HepG2 (cell line): ENCODE measurements around the gene COL18A1. TPM values are rescaled to one million over a fixed set of nuclear protein-coding genes. Genes with fewer than 3 reads are reported as not detected.

Experiments
- ATAC-seq: fragments of 200-7000 bp; cut with Tn5 transposase; 3 replicates; pipeline ENCODE4 v1.9.1; 2020; ENCODE audit warnings: mild to moderate bottlenecking, moderate library complexity
- BruUV-seq: library from RNA; stranded (reverse); fragments of 400-500 nt; replicated peaks from 2 replicates; lab custom pipeline; 2021; lab: Mats Ljungman, UMichigan
- CTCF ChIA-PET: fragments of 300-600 bp; formaldehyde crosslinking; extraction: SDS; loops from one replicate; lab custom pipeline; 2021; ENCODE audit warnings: low total read pairs, inconsistent platforms, low intra/inter-chr PET ratio; lab: Yijun Ruan, JAX
- POLR2A ChIA-PET: fragments of 350-600 bp; sonication (Branson Sonifier 250); formaldehyde crosslinking; loops from one replicate; lab custom pipeline; 2020; ENCODE audit warnings: antibody characterized with exemption, inconsistent platforms; lab: Yijun Ruan, JAX
- DNase-seq: peaks from one replicate; pipeline ENCODE4 v3.0.0-alpha.2; 2015; ENCODE audit warnings: low spot score
- FAIRE-seq: peaks from 3 replicates; lab custom pipeline; 2011; peaks lifted over from hg19 to GRCh38; lab: Jason Lieb, UNC
- H2AFZ ChIP-seq: one replicate; pipeline ENCODE4 v1.6.1; 2011; ENCODE audit warnings: low read length, inconsistent platforms
- H3K27ac ChIP-seq: fragments of 300-600 bp; 3 replicates; pipeline ENCODE4 v1.8.0; 2011; ENCODE audit warnings: mixed run types, mild to moderate bottlenecking, mixed read lengths, low read length, inconsistent platforms; ENCODE audit not compliant: insufficient read depth; ENCODE audit errors: extremely low read length
- H3K27me3 ChIP-seq, 2 experiments: fragments of 200-600 bp in 1 of 2; 2 replicates in 1 of 2; 3 replicates in 1 of 2; pipeline versions ENCODE4 v1.6.0 to v1.8.0; 2011; ENCODE audit warnings: low read length in 2 of 2, mild to moderate bottlenecking in 2 of 2, moderate library complexity in 2 of 2, inconsistent platforms in 1 of 2; ENCODE audit not compliant: insufficient read depth in 2 of 2, control insufficient read depth in 1 of 2
- H3K36me3 ChIP-seq, 2 experiments: fragments of 200-600 bp in 1 of 2; replicated peaks in 1 of 2; 2 replicates in 1 of 2; 3 replicates in 1 of 2; pipeline versions ENCODE4 v1.5.1 to v1.8.0; 2011; ENCODE audit warnings: low read length in 2 of 2, inconsistent platforms in 1 of 2; ENCODE audit not compliant: insufficient read depth in 2 of 2, control insufficient read depth in 1 of 2
- H3K4me1 ChIP-seq: 2 replicates; pipeline ENCODE4 v1.5.1; 2012; ENCODE audit warnings: low read length, inconsistent platforms; ENCODE audit not compliant: insufficient read depth
- H3K4me2 ChIP-seq: 2 replicates; pipeline ENCODE4 v1.6.0; 2011; ENCODE audit warnings: low read depth, low read length, inconsistent platforms
- H3K4me3 ChIP-seq, 3 experiments: fragments of 200-600 bp in 1 of 3; sonication (generic), shearing (Covaris generic) in 1 of 3; replicated peaks in 1 of 3; 2 replicates each; pipeline ENCODE4 v1.5.1; 2011 to 2016; ENCODE audit warnings: low read length in 3 of 3, inconsistent platforms in 2 of 3, low read depth in 2 of 3, mild to moderate bottlenecking in 2 of 3, control low read depth in 1 of 3, mixed read lengths in 1 of 3; ENCODE audit not compliant: insufficient read depth in 1 of 3
- H3K79me2 ChIP-seq: one replicate; pipeline ENCODE4 v1.6.1; 2011; ENCODE audit warnings: low read length, inconsistent platforms; ENCODE audit not compliant: insufficient read depth
- H3K9ac ChIP-seq: 2 replicates; pipeline ENCODE4 v1.6.0; 2011; ENCODE audit warnings: mild to moderate bottlenecking, low read depth, low read length, inconsistent platforms; ENCODE audit not compliant: insufficient read depth
- H3K9me3 ChIP-seq: 2 replicates; pipeline ENCODE4 v1.5.1; 2012; ENCODE audit warnings: mild to moderate bottlenecking, low read length
- H4K20me1 ChIP-seq: 2 replicates; pipeline ENCODE4 v1.6.0; 2011; ENCODE audit warnings: inconsistent platforms, mild to moderate bottlenecking, low read length, moderate library complexity; ENCODE audit not compliant: insufficient read depth
- ETV5 ChIP-seq: IDR thresholded peaks from 2 replicates; pipeline ENCODE4 v1.6.1; 2018; ENCODE audit warnings: missing biosample characterization, missing genetic modification reagents, inconsistent platforms, borderline replicate concordance
- HNRNPL ChIP-seq: fragments of 200-400 bp; formaldehyde crosslinking; IDR thresholded peaks from 2 replicates; pipeline ENCODE4 v1.6.1; 2017; ENCODE audit warnings: mild to moderate bottlenecking, low read depth, low read length
- WGBS: methylation state at CpG from one replicate; pipeline ENCODE4 v1.1.6; 2017; ENCODE audit warnings: low lambda C conversion rate; 5-methylcytosine and 5-hydroxymethylcytosine counted together
- in situ Hi-C: cut with HindIII; loops from 2 replicates; pipeline ENCODE4 v1.10.0; 2017; ENCODE audit warnings: low pct_unique_long_range_greater_than_20kb; ENCODE audit not compliant: extremely low pct_ligation_motif_present
- intact Hi-C: fragments of 100-400 bp; cut with micrococcal nuclease; formaldehyde crosslinking; loops from one replicate; pipeline ENCODE4 v1.10.0; 2022; ENCODE audit not compliant: unreplicated experiment
- polyA plus RNA-seq, 8 experiments: library from polyadenylated mRNA; depleted of rRNA in 3 of 8; stranded (reverse) in 7 of 8; unstranded in 1 of 8; fragments of >200 nt; fragmentation: Illumina TruSeq in 4 of 8; extraction: Trizol in 4 of 8; gene quantifications; 2 replicates each; pipeline versions ENCODE4 v1.2.1 to v1.2.3, GENCODE V29; 2011 to 2016; ENCODE audit warnings: low read depth in 4 of 8, missing spikeins in 1 of 8, mixed read lengths in 1 of 8; ENCODE audit not compliant: insufficient read depth in 1 of 8
- total RNA-seq, 5 experiments: library from RNA; depleted of rRNA; stranded (reverse); fragments of >200 nt; fragmentation: Illumina TruSeq; extraction: Trizol; gene quantifications; 2 replicates each; pipeline ENCODE4 v1.2.3, GENCODE V29; 2016; ENCODE audit warnings: low read depth in 1 of 5
- TF ChIP-seq, protein P1 (sequence below): sonication (generic); formaldehyde crosslinking; IDR thresholded peaks from 2 replicates; pipeline ENCODE4 v1.4.0; 2020; ENCODE audit warnings: missing genetic modification reagents

Gene COL18A1
- total and polyA plus RNA-seq, 2 of the 13 experiments (the other 11 are each of a cell fraction or from before 2014, with no cell fraction given) = 79.0 to 102 TPM

DNA sequence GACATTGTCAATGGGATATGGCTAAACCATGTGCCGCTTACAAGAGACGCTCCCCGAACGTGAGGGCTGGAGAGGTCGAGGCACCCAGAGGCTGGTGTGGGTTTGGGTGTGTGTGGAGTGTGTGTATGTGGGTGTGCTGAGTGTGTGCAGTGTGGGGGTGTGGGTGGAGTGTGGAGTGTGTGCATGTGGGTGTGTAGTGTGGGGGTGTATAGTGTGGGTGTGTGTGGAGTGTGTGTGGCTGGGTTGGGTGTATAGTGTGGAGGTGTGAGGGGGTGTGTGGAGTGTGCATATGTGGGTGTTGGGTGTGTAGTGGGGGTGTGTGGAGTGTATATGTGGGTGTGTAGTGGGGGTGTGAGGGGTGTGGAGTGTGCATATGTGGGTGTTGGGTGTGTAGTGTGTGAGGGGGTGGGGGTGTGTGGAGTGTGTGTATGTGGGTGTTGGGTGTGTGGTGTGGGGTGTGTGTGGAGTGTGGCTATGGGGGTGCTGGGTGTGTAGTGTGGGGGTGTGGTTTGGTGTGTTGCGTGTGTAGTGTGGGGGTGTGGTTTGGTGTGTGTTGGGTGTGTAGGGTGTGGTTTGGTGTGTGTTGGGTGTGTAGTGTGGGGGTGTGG is 95.1 kb downstream of the COL18A1 start:
- 85% methylated on average over 6 of the region's 6 CpGs for WGBS

More for the DNA sequence above, 95.1 kb downstream of the COL18A1 start:
- ChIA-PET POLR2A (no interaction called here), CTCF (no interaction called here)
- H3K27ac ChIP-seq = no peak overlapping the region
- H4K20me1 ChIP-seq = no peaks in the 10 kb centered on the region
- DNase-seq = no peak
- H2AFZ ChIP-seq = no peak overlapping the region
- intact Hi-C loops (no loop called here), in situ Hi-C loops (no loop called here)
- no peaks in the 10 kb centered on the region for H3K27me3 ChIP-seq
- no peak overlapping the region for H3K4me3 ChIP-seq
- H3K4me2 ChIP-seq = no peak overlapping the region
- H3K9me3 ChIP-seq = no peaks in the 10 kb centered on the region
- no TSS peak for BruUV-seq
- no peaks in the 10 kb centered on the region for H3K4me1 ChIP-seq
- no peak for ATAC-seq
- no peaks in the 10 kb centered on the region for H3K79me2 ChIP-seq
- H3K9ac ChIP-seq = no peak overlapping the region
- no peak for TF ChIP-seq ETV5 (CRISPR knock-in tag)
- 0 out of 2 replicates have a peak, but pooled peaks have one; percentile 26 for TF ChIP-seq HNRNPL
- TF ChIP-seq, protein P1, sequence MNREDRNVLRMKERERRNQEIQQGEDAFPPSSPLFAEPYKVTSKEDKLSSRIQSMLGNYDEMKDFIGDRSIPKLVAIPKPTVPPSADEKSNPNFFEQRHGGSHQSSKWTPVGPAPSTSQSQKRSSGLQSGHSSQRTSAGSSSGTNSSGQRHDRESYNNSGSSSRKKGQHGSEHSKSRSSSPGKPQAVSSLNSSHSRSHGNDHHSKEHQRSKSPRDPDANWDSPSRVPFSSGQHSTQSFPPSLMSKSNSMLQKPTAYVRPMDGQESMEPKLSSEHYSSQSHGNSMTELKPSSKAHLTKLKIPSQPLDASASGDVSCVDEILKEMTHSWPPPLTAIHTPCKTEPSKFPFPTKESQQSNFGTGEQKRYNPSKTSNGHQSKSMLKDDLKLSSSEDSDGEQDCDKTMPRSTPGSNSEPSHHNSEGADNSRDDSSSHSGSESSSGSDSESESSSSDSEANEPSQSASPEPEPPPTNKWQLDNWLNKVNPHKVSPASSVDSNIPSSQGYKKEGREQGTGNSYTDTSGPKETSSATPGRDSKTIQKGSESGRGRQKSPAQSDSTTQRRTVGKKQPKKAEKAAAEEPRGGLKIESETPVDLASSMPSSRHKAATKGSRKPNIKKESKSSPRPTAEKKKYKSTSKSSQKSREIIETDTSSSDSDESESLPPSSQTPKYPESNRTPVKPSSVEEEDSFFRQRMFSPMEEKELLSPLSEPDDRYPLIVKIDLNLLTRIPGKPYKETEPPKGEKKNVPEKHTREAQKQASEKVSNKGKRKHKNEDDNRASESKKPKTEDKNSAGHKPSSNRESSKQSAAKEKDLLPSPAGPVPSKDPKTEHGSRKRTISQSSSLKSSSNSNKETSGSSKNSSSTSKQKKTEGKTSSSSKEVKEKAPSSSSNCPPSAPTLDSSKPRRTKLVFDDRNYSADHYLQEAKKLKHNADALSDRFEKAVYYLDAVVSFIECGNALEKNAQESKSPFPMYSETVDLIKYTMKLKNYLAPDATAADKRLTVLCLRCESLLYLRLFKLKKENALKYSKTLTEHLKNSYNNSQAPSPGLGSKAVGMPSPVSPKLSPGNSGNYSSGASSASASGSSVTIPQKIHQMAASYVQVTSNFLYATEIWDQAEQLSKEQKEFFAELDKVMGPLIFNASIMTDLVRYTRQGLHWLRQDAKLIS = no peak
- peaks cover 17 to 34% of the 10 kb centered on the region in 2 experiments for H3K36me3 ChIP-seq
- no peak for FAIRE-seq
